Kidney (tissue), 14 donors: Measurements from ENCODE around the gene GAL3ST2. TPM values are rescaled to one million over a fixed set of nuclear protein-coding genes. Genes with fewer than 3 reads are reported as not detected.

Experiments used
- DNase-seq, 5 donors: peaks; one replicate each; pipeline ENCODE4 v3.0.0-alpha.2; 2013 to 2020
- FAIRE-seq: peaks from 2 replicates; lab custom pipeline; 2012; peaks lifted over from hg19 to GRCh38; lab: Jason Lieb, UNC
- H3K27ac ChIP-seq, 2 donors: one replicate each; pipeline ENCODE4 v1.7.0; 2013; ENCODE audit warnings: low read depth in 2 of 2, low read length in 2 of 2, inconsistent platforms in 1 of 2
- H3K27me3 ChIP-seq: one replicate; pipeline ENCODE4 v1.7.1; 2013; ENCODE audit warnings: low read length, inconsistent platforms; ENCODE audit not compliant: control insufficient read depth, insufficient read depth
- H3K36me3 ChIP-seq, 3 donors: one replicate each; pipeline versions ENCODE4 v1.7.0 to v1.7.1; 2013; ENCODE audit warnings: low read length in 3 of 3, control low read depth in 1 of 3, inconsistent platforms in 1 of 3; ENCODE audit not compliant: insufficient read depth in 3 of 3, control insufficient read depth in 2 of 3
- H3K4me1 ChIP-seq, 3 donors: one replicate each; pipeline versions ENCODE4 v1.7.0 to v1.7.1; 2013; ENCODE audit warnings: low read length in 3 of 3, inconsistent platforms in 1 of 3, low read depth in 1 of 3; ENCODE audit not compliant: control insufficient read depth in 2 of 3, insufficient read depth in 2 of 3
- H3K4me3 ChIP-seq, 3 donors: one replicate each; pipeline versions ENCODE4 v1.7.0 to v1.8.1; 2013; ENCODE audit warnings: low read length in 3 of 3, control low read depth in 1 of 3, inconsistent platforms in 1 of 3
- H3K9ac ChIP-seq, 3 donors: one replicate each; pipeline versions ENCODE4 v1.7.0 to v1.7.1; 2013; ENCODE audit warnings: low read length in 3 of 3, control low read depth in 1 of 3, inconsistent platforms in 1 of 3
- H3K9me3 ChIP-seq, 3 donors: one replicate each; pipeline versions ENCODE4 v1.7.0 to v1.7.1; 2013; ENCODE audit warnings: low read length in 3 of 3, control low read depth in 1 of 3, inconsistent platforms in 1 of 3; ENCODE audit not compliant: control insufficient read depth in 2 of 3, insufficient read depth in 1 of 3
- CTCF ChIP-seq: IDR thresholded peaks from 3 replicates; pipeline ENCODE4 v1.5.1; 2012; ENCODE audit warnings: mild to moderate bottlenecking, moderate library complexity, borderline replicate concordance; ENCODE audit not compliant: insufficient read depth; ENCODE audit errors: extremely low read depth
- intact Hi-C: fragments of 100-400 bp; cut with DNase I; formaldehyde crosslinking; loops from one replicate; pipeline ENCODE4 v1.11.1; 2022
- polyA plus RNA-seq: library from polyadenylated mRNA; stranded (reverse); fragments of 350-450 nt; fragmentation: Illumina TruSeq; extraction: RNeasy Lipid Tissue Mini Kit (QIAGEN cat#74804); gene quantifications from one replicate; pipeline ENCODE4 v1.2.3, GENCODE V29; 2014; ENCODE audit warnings: low read depth, low replicate concordance; ENCODE audit not compliant: insufficient read depth
- total RNA-seq: library from RNA; stranded (reverse); fragmentation: NEBNext Ultra II Directional; extraction: Animal tissue kit (Norgen Biotek cat#: 25700); gene quantifications from one replicate; pipeline ENCODE4 v1.2.1, GENCODE V29; 2021
- donor health status: control.
- donor health status: control.
- donor health status: control.
- donor health status: control.
- donor health status: control.
- donor health status: DM: yes; HTN: yes; CAD: no.
- donor health status: Normal renal cell carcinoma (clear cell type).

The GAL3ST2 gene
- total and polyA plus RNA-seq, 2 donors from 2014 or later = 0.19 to 0.39 TPM

GRCh38 chr2:241751152-241751551 is 25.5 kb upstream of the GAL3ST2 start:
- Histone ChIP-seq H3K9ac (no peak overlapping the region), H3K4me3 (no peak overlapping the region), H3K27me3 (no peaks in the 10 kb centered on the region), H3K4me1 (peaks cover 0 to 3% (median 0%) of the 10 kb centered on the region in 3 donors), H3K9me3 (no peaks in the 10 kb centered on the region), H3K36me3 (peaks cover 0 to 17% (median 12%) of the 10 kb centered on the region in 3 donors), H3K27ac (no peak overlapping the region)
- no peak for FAIRE-seq
- TF ChIP-seq CTCF = no peak
- intact Hi-C loops = no loop called here
- no peak for DNase-seq

GRCh38 chr2:241751776-241752175 is 24.8 kb upstream of the GAL3ST2 start:
- no peak overlapping the region for H3K9ac ChIP-seq
- TF ChIP-seq CTCF = no peak
- FAIRE-seq (no peak), DNase-seq (no peak)
- peaks cover 0 to 3% (median 0%) of the 10 kb centered on the region in 3 donors for H3K4me1 ChIP-seq
- peaks cover 0 to 19% (median 12%) of the 10 kb centered on the region in 3 donors for H3K36me3 ChIP-seq
- no peaks in the 10 kb centered on the region for H3K27me3 ChIP-seq
- intact Hi-C loops = no loop called here
- H3K4me3 ChIP-seq = no peak overlapping the region
- H3K9me3 ChIP-seq = no peaks in the 10 kb centered on the region
- no peak overlapping the region for H3K27ac ChIP-seq

- H3K27ac ChIP-seq = no peak overlapping the region
- H3K27me3 ChIP-seq = no peaks in the 10 kb centered on the region
- no peak for FAIRE-seq
- H3K4me3 ChIP-seq = no peak overlapping the region
- H3K9me3 ChIP-seq = no peaks in the 10 kb centered on the region
- no peak overlapping the region for H3K9ac ChIP-seq
- peaks cover 0 to 3% (median 0%) of the 10 kb centered on the region in 3 donors for H3K4me1 ChIP-seq
- DNase-seq = no peak
- TF ChIP-seq CTCF = no peak
- intact Hi-C loops = no loop called here
- H3K36me3 ChIP-seq = peaks cover 0 to 19% (median 12%) of the 10 kb centered on the region in 3 donors
Measured at GRCh38 chr2:241752253-241752652, 24.4 kb upstream of the GAL3ST2 start.
